ENCODE results near the gene FBXL4.

Gene FBXL4

DNA sequence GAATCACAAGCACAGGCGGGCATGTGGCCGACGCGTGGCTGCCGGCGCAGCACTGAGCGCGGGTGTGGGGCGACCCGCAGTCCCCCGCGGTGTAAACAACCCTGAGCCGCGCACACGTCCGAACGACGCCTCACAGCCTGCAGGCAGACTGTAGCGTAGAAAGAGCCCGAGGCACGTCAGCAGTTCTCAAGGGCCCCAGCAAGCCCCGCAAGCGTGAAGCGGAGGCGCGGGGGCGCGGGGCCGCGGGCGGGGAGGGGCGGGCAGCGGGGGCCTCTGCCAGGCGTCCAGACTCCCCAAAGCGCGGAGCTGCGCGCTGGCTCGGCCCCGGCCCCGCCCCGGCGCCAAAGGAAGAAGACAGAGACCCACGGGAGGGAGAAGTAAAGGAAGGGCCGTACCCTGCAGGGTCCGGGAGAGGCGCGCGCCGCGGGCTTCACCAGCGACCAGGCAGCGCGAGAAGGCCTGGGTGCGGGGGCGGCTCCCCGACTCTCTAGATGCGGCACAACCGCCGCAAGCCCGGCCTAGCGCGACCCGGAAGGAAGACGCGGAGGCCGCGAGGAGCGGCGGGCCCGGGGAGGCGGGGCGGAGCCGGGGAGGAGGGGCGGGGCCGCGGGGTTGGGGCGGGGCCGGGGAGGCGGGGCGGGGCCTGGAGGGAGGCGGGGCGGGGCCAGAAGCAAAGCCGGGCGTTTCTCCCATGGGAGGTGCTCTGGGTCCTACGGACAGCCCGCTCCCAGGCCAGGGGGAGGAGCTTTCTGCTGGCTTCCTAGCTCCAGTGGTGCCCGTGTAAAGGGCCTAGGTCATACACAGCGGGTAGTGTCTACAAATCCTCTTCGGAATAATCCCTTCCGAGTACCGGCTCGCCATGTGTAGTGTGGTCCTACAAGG, at the start of gene FBXL4:
Gene FBXL4 (minus strand): TSS at position 536 of the 882 bp plus-strand sequence. CDS start 20,958 bp downstream, outside the sequence.
- peak; percentile 52 to 67 (median 65) for DNase-seq (ENCODE audit: low read depth in 2 of 3, low spot score in 2 of 3)

DNA sequence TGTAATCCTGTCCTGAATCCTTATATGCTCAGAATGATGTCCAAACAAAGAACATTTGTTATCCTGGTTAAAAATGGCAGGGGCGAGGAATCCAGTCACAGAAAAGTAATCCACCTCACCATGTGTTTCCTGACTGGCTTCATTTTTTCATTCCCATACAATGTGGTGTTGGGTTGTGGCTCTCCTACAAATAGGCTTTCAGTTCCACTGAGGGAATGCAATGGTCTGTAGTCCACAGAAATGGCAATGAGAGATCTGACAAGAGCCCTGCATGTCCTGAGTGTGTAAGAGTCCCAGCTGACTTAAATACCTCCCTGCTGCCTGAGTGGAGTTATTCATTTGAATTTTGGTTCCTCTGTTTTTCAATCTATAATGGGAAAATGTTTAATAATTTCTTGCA, 47.4 kb upstream of the FBXL4 start:
- no peak for DNase-seq (ENCODE audit: low read depth in 2 of 3, low spot score in 2 of 3)

DNA sequence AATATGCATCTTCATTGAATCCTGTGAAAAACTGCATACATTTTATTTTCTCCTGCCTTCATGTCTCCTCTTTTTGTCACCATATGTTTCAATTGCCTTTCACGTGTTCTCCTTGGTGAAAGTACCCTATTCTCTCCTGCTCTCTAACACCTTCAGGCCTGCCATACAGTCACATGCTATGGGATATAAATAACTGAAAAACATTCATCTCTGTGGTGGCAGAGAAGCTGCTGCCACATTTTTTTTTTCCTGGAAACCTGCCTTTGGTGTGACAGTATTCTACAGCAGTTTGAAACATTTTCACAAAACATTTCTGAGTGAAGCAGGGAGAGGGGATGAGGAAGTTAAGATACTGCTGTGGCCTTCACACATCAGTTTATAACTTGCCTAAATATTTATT, 44.8 kb upstream of the FBXL4 start:
- DNase-seq (ENCODE audit: low read depth in 2 of 3, low spot score in 2 of 3), result no peak

DNA sequence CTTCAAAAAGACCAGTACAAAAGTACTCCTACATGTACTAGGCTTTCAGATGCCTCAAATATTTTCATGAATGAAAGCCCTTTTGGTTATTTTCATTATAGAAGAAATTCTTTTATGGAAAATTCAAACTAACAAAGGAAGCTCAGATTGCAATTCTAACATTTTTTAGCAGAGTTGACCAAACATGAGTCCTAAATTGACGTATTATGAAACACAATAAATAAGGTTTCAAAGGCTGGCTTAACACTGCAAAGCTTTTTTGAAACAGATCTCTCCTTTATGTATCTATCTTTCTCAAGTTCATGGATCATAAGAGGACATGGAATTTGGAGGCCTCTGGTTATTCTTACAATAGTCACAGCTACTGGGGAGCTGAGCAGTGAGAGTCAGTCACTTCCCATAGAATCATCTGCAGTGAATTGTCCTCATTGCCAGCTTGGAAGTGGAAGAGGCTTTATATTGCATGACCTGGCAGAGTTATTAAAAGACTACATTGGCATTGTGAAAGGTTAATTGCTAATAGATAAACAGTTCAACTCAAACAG, 38.4 kb upstream of the FBXL4 start:
- DNase-seq (ENCODE audit: low read depth in 2 of 3, low spot score in 2 of 3), result no peak

DNA sequence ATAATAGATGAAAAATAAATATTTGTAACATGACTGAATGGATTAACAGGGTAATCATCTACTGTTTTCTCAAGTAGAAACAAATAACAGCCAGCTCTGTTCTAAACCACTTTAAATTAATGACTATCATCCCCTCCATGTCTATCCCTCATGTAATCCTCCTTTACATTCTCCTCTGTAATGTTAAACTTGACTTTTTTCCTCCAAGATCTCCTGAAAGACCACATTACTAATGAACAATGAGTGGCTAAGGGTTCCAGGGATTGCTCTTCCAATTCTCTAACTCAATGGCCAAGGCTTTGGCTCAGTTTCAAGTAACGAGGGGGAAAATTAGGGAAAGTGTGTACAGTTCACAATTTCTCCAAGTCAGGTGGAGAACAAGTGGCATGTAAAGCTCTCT, 37.6 kb upstream of the FBXL4 start:
- DNase-seq (ENCODE audit: low read depth in 2 of 3, low spot score in 2 of 3), result no peak

DNA sequence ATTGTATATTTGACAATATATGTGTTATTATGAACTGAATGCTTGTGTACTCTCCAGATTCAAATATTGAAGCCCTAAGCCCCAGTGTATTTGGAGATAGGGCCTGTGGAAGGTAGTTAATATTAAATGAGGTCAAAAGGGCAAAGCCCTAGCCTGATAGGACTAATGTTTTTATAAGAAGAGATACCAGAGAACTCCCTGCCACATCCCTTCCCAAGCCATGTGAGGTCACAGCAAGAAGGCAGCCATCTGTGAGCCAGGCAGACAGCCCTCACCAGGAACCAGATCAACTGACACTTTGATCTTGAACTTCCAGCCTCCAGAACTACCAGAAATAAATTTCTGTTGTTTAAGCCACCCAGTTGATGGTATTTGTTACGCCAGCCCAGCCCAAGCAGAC, 36.4 kb upstream of the FBXL4 start:
- no peak for DNase-seq (ENCODE audit: low read depth in 2 of 3, low spot score in 2 of 3)

DNA sequence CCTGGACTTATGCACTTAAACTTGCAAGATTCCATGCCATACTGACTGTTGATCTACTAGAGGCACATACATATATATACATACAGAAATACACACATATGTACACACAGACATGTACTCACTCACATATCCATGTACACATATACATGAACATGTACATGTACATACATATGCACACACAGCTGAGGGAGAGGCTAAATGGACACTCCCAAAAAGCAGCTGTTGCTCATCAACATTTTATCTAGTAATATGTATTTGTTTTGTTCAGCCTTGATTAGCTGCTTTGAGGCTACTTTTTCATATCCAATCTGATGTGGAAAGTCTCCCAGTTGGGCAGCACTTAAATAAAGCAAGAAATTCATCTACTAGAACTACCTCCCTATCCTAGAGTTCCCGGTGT, 33.7 kb upstream of the FBXL4 start:
- DNase-seq (ENCODE audit: low read depth in 2 of 3, low spot score in 2 of 3), result no peak

DNA sequence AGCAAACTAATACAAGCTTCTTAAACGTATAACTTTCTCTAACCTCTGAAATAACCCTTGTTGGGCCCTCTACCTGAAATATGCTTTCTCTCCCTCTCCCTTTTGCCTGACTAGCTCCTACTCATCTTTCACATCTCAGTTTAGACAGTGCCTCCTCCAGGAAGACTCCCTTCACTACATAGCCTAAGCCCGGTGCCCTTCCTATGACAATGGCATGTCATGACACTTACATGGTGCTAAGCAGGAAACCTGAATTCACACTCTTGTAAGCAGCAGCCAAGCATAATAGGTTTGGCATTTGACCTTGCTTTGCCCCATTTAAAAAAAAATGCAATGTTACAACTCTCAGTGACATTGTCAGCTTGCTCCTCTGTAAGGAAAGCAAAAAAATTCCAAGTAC, 33.1 kb upstream of the FBXL4 start:
- DNase-seq (ENCODE audit: low read depth in 2 of 3, low spot score in 2 of 3), result no peak

DNA sequence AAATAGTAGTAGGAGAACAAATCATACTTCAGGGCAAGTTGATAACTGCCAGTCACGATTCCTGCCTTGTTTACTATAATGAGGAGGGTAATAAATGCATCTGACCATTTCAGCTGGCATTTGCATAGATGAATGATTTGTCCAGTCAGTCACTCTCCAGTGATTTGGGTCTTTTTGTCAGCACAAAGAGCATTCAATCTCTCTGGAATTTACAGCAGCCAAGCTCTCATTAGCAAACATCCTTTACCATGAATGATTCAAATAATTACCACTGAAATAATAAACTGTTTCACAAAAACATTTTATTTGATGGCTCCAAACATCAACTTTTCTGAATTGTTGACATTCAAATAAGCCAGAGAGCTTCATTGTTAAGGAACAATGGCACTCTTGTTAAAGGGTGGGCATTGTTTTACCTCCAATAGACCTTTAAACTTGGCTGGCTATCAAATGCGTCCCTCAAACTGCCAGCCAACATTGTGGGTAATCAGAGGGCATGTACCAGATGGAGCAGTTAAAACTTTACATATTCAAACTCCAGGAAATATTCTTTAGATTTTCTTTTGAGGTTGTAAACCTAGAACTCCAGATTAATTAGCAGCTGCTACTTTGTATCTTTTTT, 30.0 kb upstream of the FBXL4 start:
- DNase-seq (ENCODE audit: low read depth in 2 of 3, low spot score in 2 of 3), result no peak

DNA sequence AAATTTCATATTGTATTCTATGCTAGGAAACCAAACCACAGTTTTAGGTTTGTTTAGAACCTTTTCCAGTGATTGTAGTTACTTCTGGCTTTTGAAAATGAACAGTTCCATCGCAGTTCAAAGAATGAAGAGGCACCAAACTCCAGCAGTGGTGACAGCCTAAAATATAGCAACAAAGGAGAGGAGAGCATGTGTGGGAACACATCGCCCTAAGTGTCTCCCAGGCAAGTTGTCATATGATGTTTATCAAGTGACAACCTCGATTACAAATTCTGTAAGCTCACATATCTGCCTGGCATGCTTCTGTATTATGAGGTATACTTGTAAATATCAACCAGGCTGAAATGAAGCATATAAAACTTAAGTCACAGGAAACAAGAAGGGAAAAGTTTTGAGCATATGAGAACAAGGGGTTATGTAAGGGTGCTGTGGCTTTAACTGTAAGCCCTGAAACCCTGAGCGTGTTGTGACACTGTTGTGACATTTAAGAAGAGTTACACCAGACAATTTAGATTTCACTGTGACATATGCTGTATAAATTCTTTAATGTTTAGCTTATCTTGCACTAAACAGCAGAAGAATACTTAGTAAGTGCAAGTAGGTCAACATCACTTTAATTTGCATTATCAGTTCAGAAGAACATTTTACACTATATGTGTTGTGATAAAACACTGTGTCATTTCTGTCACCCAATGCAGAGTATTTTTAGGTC, 29.1 kb upstream of the FBXL4 start:
- no peak for DNase-seq (ENCODE audit: low read depth in 2 of 3, low spot score in 2 of 3)

DNA sequence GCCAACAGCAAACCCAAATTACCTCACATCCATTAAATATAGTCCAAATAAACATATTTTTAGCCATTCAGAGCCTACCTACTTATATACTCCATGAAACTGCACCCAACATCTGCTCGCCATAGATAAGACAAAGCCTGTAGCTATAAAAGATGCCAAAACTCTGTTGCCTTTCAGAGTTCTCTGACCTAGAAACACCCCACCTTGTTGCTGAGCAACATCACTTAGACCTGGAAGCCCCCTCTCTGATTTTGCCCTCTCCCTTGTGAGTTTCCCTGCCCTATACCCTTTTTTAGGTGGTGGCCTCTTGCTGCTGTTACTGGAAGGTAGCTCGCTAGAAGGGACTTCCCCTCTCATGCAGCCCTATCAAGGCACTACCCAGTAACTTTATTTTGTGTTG, 27.7 kb upstream of the FBXL4 start:
- no peak for DNase-seq (ENCODE audit: low read depth in 2 of 3, low spot score in 2 of 3)

DNA sequence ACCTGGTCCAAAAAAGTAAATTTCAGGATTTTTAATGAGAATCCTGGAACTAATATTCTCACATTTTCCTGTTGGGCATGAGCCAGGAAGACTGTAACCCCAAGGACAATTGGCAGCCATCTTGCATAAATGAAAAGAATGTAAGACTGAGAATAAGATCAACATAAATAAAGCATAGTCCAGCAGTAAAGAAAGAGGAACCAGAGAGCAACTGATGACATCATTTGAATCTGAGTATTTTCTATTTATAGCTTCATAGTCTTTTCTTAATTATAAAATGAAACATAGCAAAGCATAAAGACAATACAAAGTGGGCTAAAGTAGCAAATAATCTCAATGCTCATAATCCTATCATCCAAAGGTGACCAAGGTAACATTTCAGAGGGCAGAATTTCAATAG, 26.6 kb upstream of the FBXL4 start:
- DNase-seq (ENCODE audit: low read depth in 2 of 3, low spot score in 2 of 3), result no peak

DNA sequence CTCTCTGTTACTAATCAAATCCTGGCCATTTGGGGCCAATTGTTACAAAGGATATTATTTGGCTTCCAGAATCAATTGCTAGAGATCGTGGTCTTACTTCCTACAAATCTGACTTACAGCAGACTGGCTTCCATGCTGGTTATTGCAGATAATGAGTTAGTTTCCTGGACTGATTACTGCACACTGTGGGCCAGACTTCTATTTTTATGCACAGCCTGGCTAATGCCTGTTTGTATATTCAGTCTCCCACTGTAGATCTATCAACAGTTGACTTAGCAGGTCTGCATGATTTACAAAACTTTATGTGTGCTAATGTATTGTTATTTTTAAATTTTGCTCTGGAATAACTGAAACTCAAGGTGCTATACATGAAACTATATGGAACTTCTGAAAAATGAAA, 25.8 kb upstream of the FBXL4 start:
- no peak for DNase-seq (ENCODE audit: low read depth in 2 of 3, low spot score in 2 of 3)

DNA sequence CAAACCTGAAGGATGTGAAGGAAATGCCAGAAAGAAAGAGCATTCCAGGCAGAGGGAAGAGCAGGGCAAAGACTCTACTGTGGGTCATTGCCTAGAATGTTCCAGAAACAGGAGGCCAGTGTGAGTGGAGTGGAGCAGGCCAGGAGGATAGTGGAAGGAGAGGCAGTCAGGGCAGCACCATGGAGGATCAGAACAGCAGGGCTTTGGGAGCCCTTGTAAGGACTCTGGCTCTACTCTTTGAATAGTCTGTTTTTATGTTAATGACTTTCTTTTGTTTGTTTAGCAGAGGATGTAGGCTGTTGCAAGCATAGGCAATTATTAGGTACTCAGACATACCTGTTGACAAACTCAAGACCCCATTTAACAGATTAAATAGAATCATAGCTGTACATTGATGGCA, 23.6 kb upstream of the FBXL4 start:
- DNase-seq (ENCODE audit: low read depth in 2 of 3, low spot score in 2 of 3), result no peak

DNA sequence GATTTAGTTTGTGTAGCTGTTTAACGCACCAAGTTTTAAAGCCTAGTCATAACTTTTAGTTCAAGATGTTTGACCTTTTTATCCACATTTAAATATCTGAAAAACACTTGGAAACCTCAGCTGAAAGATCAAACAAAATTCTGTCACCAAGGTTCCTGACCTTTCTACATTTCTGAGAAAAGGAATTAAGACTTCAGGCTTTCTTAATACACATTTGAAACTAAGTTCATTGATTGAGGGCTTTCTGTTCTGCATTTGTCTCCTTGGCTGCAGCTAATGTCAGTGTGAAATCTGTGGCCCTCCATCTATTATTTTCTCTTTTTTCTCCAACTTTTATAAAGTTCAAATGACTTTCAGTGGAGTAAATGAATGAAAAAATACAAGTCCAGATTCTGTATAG, 22.7 kb upstream of the FBXL4 start:
- no peak for DNase-seq (ENCODE audit: low read depth in 2 of 3, low spot score in 2 of 3)

DNA sequence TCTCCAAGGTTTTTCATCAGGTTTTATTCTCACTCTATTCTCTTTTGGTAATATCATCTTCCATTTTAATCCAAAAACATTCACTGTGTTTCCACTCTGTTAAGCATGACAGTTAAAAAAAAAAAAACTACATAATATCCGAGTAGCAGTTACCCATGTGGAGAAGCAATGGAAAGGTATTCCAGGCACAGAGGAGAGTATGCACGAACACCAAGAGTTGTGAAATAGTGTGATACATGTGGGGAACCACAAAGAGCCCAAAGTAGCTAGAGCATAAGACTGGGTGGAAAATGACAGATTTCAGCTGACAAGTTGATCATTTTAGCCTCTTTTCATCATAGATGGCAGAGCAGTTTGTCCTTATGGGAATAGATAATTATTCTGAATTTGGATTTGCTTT, 19.9 kb upstream of the FBXL4 start:
- no peak for DNase-seq (ENCODE audit: low read depth in 2 of 3, low spot score in 2 of 3)

DNA sequence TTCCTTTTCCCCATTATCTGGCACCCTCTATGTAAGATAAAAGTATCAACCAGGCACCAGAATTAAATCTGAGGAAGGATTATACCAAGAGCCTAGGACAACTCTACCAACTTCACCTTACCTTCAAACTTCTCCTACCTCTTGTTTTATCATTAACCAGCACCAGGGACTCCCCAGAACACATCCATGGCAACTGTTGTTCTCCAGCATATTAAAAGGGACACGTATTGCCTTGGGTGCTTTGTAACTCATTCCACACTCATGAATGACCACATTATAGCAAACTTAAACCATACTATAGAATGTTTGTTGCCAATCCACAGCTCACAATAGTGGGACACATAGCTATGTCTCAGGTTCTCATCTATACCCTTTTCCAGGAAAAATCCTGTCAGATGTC, 11.9 kb upstream of the FBXL4 start:
- no peak for DNase-seq (ENCODE audit: low read depth in 2 of 3, low spot score in 2 of 3)

DNA sequence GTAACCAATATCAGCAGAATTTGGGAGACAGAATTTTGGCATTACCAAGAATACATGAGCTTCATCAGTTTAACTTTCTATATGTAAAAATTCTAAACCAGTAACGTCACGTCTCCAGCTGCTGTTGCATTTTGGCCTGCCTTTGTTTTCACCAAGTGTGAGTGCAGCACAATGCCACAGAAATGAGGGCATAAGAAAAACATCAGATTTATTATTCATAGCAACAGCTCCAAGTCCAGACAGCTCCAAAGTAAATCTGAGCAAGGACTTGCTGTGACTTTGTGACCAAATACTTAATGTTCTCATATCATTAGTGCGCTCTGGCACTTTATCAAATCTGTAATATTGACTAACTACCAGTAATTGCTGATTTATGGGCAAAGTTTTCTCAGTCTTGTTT, 11.0 kb upstream of the FBXL4 start:
- no peak for DNase-seq (ENCODE audit: low read depth in 2 of 3, low spot score in 2 of 3)

DNA sequence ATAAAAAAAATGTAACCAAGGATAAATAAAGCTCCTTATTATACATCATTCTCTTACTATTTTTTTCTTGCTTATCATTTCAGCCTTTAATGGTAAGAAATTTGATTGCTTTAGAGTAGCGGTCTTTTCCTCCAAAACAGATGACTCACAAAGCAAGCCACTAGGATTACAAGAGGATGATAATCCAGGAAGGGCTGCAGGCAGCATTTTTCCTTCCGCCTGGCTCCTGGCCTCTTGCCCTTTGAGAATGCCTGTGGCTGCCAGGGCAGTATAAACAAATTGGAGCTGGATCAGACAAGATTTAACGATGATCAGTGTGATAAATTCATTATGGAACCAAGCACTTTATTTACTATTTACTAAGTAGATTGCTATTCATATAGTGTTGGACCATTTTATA, 9.7 kb upstream of the FBXL4 start:
- DNase-seq (ENCODE audit: low read depth in 2 of 3, low spot score in 2 of 3), result no peak

DNA sequence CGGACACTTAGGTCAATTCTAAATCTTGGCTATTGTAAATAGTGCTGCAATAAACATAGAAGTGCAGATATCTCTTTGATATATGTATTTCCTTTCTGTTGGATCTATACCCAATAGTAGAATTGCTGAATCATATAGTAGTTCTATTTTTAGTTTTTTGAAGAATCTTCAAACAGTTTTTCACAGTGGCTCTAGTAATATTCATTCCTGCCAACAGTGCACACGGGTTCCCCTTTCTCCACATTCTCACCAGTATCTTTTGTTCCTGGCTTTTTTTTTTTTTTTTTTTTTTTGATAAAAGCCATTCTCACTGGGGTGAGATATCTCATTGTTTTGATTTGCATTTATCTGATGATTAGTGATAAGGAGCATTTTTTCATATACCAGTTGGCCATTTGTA, 1.8 kb upstream of the FBXL4 start:
- no peak for DNase-seq (ENCODE audit: low read depth in 2 of 3, low spot score in 2 of 3)

DNA sequence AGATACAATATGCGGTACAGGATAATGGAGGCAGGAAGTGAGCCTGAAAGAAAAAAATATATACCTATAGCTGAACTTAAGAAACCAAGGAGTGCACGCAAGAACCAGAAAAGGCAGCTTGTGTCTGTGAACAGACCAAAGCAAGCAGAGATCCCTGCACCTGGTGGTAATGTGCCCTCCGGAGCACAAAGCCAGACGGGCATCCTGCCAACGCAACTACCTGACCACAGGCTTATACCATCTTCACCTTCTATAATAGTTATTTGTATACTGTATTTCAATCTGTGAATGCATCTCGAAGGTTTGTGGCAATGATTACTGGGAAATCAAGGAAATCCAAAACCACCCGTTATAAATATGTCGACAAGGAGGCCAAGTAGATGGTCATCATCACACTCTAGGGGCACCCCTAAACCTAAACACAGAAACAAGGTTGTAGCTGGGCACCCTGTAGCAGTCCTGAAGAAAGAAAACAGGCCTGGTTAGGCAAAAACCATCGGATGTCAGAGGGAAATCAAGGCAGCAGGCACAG, 801 bp downstream of the FBXL4 start:
- peak in 1 of 3 experiments; percentile 7 for DNase-seq (ENCODE audit: low read depth in 2 of 3, low spot score in 2 of 3)
